HepG2 (cell line): ENCODE measurements around the gene SMIM21. TPM values are rescaled to one million over a fixed set of nuclear protein-coding genes. Genes with fewer than 3 reads are reported as not detected.

Experiments used
- ATAC-seq: fragments of 200-7000 bp; cut with Tn5 transposase; 3 replicates; pipeline ENCODE4 v1.9.1; 2020; ENCODE audit warnings: mild to moderate bottlenecking, moderate library complexity
- BruUV-seq: library from RNA; stranded (reverse); fragments of 400-500 nt; replicated peaks from 2 replicates; lab custom pipeline; 2021; lab: Mats Ljungman, UMichigan
- CTCF ChIA-PET: fragments of 300-600 bp; formaldehyde crosslinking; extraction: SDS; loops from one replicate; lab custom pipeline; 2021; ENCODE audit warnings: low total read pairs, inconsistent platforms, low intra/inter-chr PET ratio; lab: Yijun Ruan, JAX
- POLR2A ChIA-PET: fragments of 350-600 bp; sonication (Branson Sonifier 250); formaldehyde crosslinking; loops from one replicate; lab custom pipeline; 2020; ENCODE audit warnings: antibody characterized with exemption, inconsistent platforms; lab: Yijun Ruan, JAX
- DNase-seq: peaks from one replicate; pipeline ENCODE4 v3.0.0-alpha.2; 2015; ENCODE audit warnings: low spot score
- FAIRE-seq: peaks from 3 replicates; lab custom pipeline; 2011; peaks lifted over from hg19 to GRCh38; lab: Jason Lieb, UNC
- H2AFZ ChIP-seq: one replicate; pipeline ENCODE4 v1.6.1; 2011; ENCODE audit warnings: low read length, inconsistent platforms
- H3K27ac ChIP-seq: fragments of 300-600 bp; 3 replicates; pipeline ENCODE4 v1.8.0; 2011; ENCODE audit warnings: mixed run types, mild to moderate bottlenecking, mixed read lengths, low read length, inconsistent platforms; ENCODE audit not compliant: insufficient read depth; ENCODE audit errors: extremely low read length
- H3K27me3 ChIP-seq, 2 experiments: fragments of 200-600 bp in 1 of 2; 2 replicates in 1 of 2; 3 replicates in 1 of 2; pipeline versions ENCODE4 v1.6.0 to v1.8.0; 2011; ENCODE audit warnings: low read length in 2 of 2, mild to moderate bottlenecking in 2 of 2, moderate library complexity in 2 of 2, inconsistent platforms in 1 of 2; ENCODE audit not compliant: insufficient read depth in 2 of 2, control insufficient read depth in 1 of 2
- H3K36me3 ChIP-seq, 2 experiments: fragments of 200-600 bp in 1 of 2; replicated peaks in 1 of 2; 2 replicates in 1 of 2; 3 replicates in 1 of 2; pipeline versions ENCODE4 v1.5.1 to v1.8.0; 2011; ENCODE audit warnings: low read length in 2 of 2, inconsistent platforms in 1 of 2; ENCODE audit not compliant: insufficient read depth in 2 of 2, control insufficient read depth in 1 of 2
- H3K4me1 ChIP-seq: 2 replicates; pipeline ENCODE4 v1.5.1; 2012; ENCODE audit warnings: low read length, inconsistent platforms; ENCODE audit not compliant: insufficient read depth
- H3K4me2 ChIP-seq: 2 replicates; pipeline ENCODE4 v1.6.0; 2011; ENCODE audit warnings: low read depth, low read length, inconsistent platforms
- H3K4me3 ChIP-seq, 3 experiments: fragments of 200-600 bp in 1 of 3; sonication (generic), shearing (Covaris generic) in 1 of 3; replicated peaks in 1 of 3; 2 replicates each; pipeline ENCODE4 v1.5.1; 2011 to 2016; ENCODE audit warnings: low read length in 3 of 3, inconsistent platforms in 2 of 3, low read depth in 2 of 3, mild to moderate bottlenecking in 2 of 3, control low read depth in 1 of 3, mixed read lengths in 1 of 3; ENCODE audit not compliant: insufficient read depth in 1 of 3
- H3K79me2 ChIP-seq: one replicate; pipeline ENCODE4 v1.6.1; 2011; ENCODE audit warnings: low read length, inconsistent platforms; ENCODE audit not compliant: insufficient read depth
- H3K9ac ChIP-seq: 2 replicates; pipeline ENCODE4 v1.6.0; 2011; ENCODE audit warnings: mild to moderate bottlenecking, low read depth, low read length, inconsistent platforms; ENCODE audit not compliant: insufficient read depth
- H3K9me3 ChIP-seq: 2 replicates; pipeline ENCODE4 v1.5.1; 2012; ENCODE audit warnings: mild to moderate bottlenecking, low read length
- H4K20me1 ChIP-seq: 2 replicates; pipeline ENCODE4 v1.6.0; 2011; ENCODE audit warnings: inconsistent platforms, mild to moderate bottlenecking, low read length, moderate library complexity; ENCODE audit not compliant: insufficient read depth
- MXI1 ChIP-seq: IDR thresholded peaks from 3 replicates; pipeline ENCODE4 v1.6.1; 2012; ENCODE audit warnings: low read depth, low read length, inconsistent platforms, borderline replicate concordance
- MYC ChIP-seq: sonication (generic); formaldehyde crosslinking; IDR thresholded peaks from 2 replicates; pipeline ENCODE4 v1.9.0; 2021; ENCODE audit warnings: missing genetic modification reagents, borderline replicate concordance
- NR2F2 ChIP-seq: IDR thresholded peaks from 2 replicates; pipeline ENCODE4 v1.6.1; 2012; ENCODE audit warnings: low read depth, inconsistent platforms, borderline replicate concordance
- PHF21A ChIP-seq: sonication (generic); formaldehyde crosslinking; IDR thresholded peaks from 2 replicates; pipeline ENCODE4 v1.5.0; 2020; ENCODE audit warnings: mild to moderate bottlenecking, missing genetic modification reagents
- RFX5 ChIP-seq: IDR thresholded peaks from 2 replicates; pipeline ENCODE4 v1.6.1; 2011; ENCODE audit warnings: low read depth, low read length, improper control_type of control experiment
- SNRNP70 ChIP-seq: fragments of 200-400 bp; formaldehyde crosslinking; IDR thresholded peaks from 2 replicates; pipeline ENCODE4 v1.6.1; 2017; ENCODE audit warnings: mild to moderate bottlenecking, low read depth, low read length, moderate library complexity
- TCF7L2 ChIP-seq: IDR thresholded peaks from 2 replicates; pipeline ENCODE4 v1.6.1; 2011; ENCODE audit warnings: mild to moderate bottlenecking, low read depth, low read length, moderate library complexity
- ZNF547 ChIP-seq: sonication (generic); formaldehyde crosslinking; IDR thresholded peaks from 2 replicates; pipeline ENCODE4 v1.5.1; 2020; ENCODE audit warnings: mild to moderate bottlenecking, missing genetic modification reagents
- ZNF768 ChIP-seq: sonication (generic); formaldehyde crosslinking; IDR thresholded peaks from 2 replicates; pipeline ENCODE4 v1.4.0; 2020; ENCODE audit warnings: missing genetic modification reagents
- WGBS: methylation state at CpG from one replicate; pipeline ENCODE4 v1.1.6; 2017; ENCODE audit warnings: low lambda C conversion rate; 5-methylcytosine and 5-hydroxymethylcytosine counted together
- in situ Hi-C: cut with HindIII; loops from 2 replicates; pipeline ENCODE4 v1.10.0; 2017; ENCODE audit warnings: low pct_unique_long_range_greater_than_20kb; ENCODE audit not compliant: extremely low pct_ligation_motif_present
- intact Hi-C: fragments of 100-400 bp; cut with micrococcal nuclease; formaldehyde crosslinking; loops from one replicate; pipeline ENCODE4 v1.10.0; 2022; ENCODE audit not compliant: unreplicated experiment
- polyA plus RNA-seq, 8 experiments: library from polyadenylated mRNA; depleted of rRNA in 3 of 8; stranded (reverse) in 7 of 8; unstranded in 1 of 8; fragments of >200 nt; fragmentation: Illumina TruSeq in 4 of 8; extraction: Trizol in 4 of 8; gene quantifications; 2 replicates each; pipeline versions ENCODE4 v1.2.1 to v1.2.3, GENCODE V29; 2011 to 2016; ENCODE audit warnings: low read depth in 4 of 8, missing spikeins in 1 of 8, mixed read lengths in 1 of 8; ENCODE audit not compliant: insufficient read depth in 1 of 8
- total RNA-seq, 5 experiments: library from RNA; depleted of rRNA; stranded (reverse); fragments of >200 nt; fragmentation: Illumina TruSeq; extraction: Trizol; gene quantifications; 2 replicates each; pipeline ENCODE4 v1.2.3, GENCODE V29; 2016; ENCODE audit warnings: low read depth in 1 of 5
- TF ChIP-seq, protein P1 (sequence below): IDR thresholded peaks from 2 replicates; pipeline ENCODE4 v1.6.1; 2016; ENCODE audit warnings: mild to moderate bottlenecking
- TF ChIP-seq, protein P2 (sequence below): sonication (generic); formaldehyde crosslinking; IDR thresholded peaks from 2 replicates; pipeline ENCODE4 v1.8.0; 2022; ENCODE audit warnings: missing genetic modification reagents, mild to moderate bottlenecking, borderline replicate concordance
- TF ChIP-seq, protein P3 (sequence below): sonication (generic); formaldehyde crosslinking; conservative IDR thresholded peaks from 2 replicates; pipeline ENCODE4 v1.8.0; 2022; ENCODE audit warnings: missing genetic modification reagents
- TF ChIP-seq, protein P4 (sequence below): sonication (generic); formaldehyde crosslinking; IDR thresholded peaks from 2 replicates; pipeline ENCODE4 v1.4.0; 2020; ENCODE audit warnings: missing genetic modification reagents, borderline replicate concordance

The SMIM21 gene
- total and polyA plus RNA-seq, 2 of the 13 experiments (the other 11 are each of a cell fraction or from before 2014, with no cell fraction given), result not detected

DNA sequence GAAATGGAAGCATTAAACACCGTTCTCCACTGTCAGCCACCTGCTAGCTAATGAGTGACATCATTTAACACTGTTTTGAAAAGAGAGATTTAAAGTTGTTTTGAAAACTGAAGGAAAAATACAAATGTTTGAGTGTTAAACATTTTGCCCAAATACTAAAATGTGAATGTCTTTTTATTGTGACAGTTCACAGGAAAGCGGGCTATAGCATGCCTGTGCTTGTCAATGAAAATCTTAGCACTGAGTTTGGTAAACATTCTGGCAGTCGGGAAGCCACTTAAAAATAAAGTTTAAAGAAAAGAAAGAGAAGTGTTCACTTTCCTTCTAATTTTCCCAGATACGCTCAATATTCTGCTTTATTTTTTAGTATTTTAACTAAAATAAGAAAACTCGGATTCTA is 40.3 kb upstream of the SMIM21 start:
- ChIA-PET POLR2A (no interaction called here), CTCF (no interaction called here)
- Histone ChIP-seq H3K36me3 (no peaks in the 10 kb centered on the region), H3K4me2 (no peak overlapping the region), H4K20me1 (no peaks in the 10 kb centered on the region), H3K4me1 (no peaks in the 10 kb centered on the region), H3K9me3 (no peaks in the 10 kb centered on the region), H3K27me3 (peaks cover 5 to 24% of the 10 kb centered on the region in 2 experiments; a peak in 3 of 5 replicates), H3K27ac (no peak overlapping the region), H2AFZ (no peak overlapping the region), H3K4me3 (no peak overlapping the region), H3K9ac (no peak overlapping the region), H3K79me2 (no peaks in the 10 kb centered on the region)
- WGBS, result 31% methylated on average over 5 of the region's 5 CpGs
- no peak for TF ChIP-seq TCF7L2
- no peak for TF ChIP-seq NR2F2
- TF ChIP-seq, protein P1, sequence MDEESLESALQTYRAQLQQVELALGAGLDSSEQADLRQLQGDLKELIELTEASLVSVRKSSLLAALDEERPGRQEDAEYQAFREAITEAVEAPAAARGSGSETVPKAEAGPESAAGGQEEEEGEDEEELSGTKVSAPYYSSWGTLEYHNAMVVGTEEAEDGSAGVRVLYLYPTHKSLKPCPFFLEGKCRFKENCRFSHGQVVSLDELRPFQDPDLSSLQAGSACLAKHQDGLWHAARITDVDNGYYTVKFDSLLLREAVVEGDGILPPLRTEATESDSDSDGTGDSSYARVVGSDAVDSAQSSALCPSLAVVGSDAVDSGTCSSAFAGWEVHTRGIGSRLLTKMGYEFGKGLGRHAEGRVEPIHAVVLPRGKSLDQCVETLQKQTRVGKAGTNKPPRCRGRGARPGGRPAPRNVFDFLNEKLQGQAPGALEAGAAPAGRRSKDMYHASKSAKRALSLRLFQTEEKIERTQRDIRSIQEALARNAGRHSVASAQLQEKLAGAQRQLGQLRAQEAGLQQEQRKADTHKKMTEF (CRISPR knock-in tag), result no peak
- TF ChIP-seq PHF21A (CRISPR knock-in tag), result no peak
- no peak for TF ChIP-seq SNRNP70
- TF ChIP-seq, protein P2, sequence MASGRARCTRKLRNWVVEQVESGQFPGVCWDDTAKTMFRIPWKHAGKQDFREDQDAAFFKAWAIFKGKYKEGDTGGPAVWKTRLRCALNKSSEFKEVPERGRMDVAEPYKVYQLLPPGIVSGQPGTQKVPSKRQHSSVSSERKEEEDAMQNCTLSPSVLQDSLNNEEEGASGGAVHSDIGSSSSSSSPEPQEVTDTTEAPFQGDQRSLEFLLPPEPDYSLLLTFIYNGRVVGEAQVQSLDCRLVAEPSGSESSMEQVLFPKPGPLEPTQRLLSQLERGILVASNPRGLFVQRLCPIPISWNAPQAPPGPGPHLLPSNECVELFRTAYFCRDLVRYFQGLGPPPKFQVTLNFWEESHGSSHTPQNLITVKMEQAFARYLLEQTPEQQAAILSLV, result no peak
- TF ChIP-seq ZNF547, result no peak
- no peak for TF ChIP-seq RFX5
- TF ChIP-seq, protein P3, sequence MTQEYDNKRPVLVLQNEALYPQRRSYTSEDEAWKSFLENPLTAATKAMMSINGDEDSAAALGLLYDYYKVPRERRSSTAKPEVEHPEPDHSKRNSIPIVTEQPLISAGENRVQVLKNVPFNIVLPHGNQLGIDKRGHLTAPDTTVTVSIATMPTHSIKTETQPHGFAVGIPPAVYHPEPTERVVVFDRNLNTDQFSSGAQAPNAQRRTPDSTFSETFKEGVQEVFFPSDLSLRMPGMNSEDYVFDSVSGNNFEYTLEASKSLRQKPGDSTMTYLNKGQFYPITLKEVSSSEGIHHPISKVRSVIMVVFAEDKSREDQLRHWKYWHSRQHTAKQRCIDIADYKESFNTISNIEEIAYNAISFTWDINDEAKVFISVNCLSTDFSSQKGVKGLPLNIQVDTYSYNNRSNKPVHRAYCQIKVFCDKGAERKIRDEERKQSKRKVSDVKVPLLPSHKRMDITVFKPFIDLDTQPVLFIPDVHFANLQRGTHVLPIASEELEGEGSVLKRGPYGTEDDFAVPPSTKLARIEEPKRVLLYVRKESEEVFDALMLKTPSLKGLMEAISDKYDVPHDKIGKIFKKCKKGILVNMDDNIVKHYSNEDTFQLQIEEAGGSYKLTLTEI (CRISPR knock-in tag), result no peak
- TF ChIP-seq MXI1, result no peak
- TF ChIP-seq, protein P4, sequence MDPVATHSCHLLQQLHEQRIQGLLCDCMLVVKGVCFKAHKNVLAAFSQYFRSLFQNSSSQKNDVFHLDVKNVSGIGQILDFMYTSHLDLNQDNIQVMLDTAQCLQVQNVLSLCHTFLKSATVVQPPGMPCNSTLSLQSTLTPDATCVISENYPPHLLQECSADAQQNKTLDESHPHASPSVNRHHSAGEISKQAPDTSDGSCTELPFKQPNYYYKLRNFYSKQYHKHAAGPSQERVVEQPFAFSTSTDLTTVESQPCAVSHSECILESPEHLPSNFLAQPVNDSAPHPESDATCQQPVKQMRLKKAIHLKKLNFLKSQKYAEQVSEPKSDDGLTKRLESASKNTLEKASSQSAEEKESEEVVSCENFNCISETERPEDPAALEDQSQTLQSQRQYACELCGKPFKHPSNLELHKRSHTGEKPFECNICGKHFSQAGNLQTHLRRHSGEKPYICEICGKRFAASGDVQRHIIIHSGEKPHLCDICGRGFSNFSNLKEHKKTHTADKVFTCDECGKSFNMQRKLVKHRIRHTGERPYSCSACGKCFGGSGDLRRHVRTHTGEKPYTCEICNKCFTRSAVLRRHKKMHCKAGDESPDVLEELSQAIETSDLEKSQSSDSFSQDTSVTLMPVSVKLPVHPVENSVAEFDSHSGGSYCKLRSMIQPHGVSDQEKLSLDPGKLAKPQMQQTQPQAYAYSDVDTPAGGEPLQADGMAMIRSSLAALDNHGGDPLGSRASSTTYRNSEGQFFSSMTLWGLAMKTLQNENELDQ, result no peak
- TF ChIP-seq MYC (CRISPR knock-in tag), result no peak
- TF ChIP-seq ZNF768 (CRISPR knock-in tag), result no peak
- no TSS peak for BruUV-seq
- no peak for FAIRE-seq
- DNase-seq, result no peak
- ATAC-seq, result no peak
- in situ Hi-C loops (no loop called here), intact Hi-C loops (no loop called here)
